ENCODE measurements around the gene RERE.

Gene RERE

GRCh38 chr1:8687538-8687937 is 129.9 kb downstream of the RERE start:
- no peak for DNase-seq (ENCODE audit: low spot score)

DNA sequence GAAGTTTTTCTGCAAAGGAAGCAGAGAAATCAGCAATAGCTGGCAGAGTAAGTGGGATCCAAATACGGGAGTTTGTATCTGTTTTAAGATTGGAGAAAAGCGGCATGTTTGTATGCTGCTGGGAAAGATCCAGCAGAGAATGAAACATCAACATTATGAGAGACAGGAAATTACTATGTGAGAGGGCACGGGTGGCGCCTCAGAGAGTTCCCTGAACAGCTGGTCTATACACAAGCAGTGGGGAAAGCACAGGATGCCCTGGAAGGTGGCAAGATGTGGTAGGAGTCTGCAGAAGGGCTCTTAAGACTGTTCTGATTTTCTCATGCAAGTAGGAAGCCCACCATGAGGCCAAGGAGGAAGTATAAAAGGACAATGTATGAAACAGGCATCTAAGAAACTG is 130.4 kb downstream of the RERE start:
- DNase-seq (ENCODE audit: low spot score) = no peak

- no peak for DNase-seq (ENCODE audit: low spot score)
Observed at GRCh38 chr1:8685463-8685862, 132.0 kb downstream of the RERE start.

GRCh38 chr1:8684590-8684989 is 132.8 kb downstream of the RERE start:
- DNase-seq (ENCODE audit: low spot score) = no peak

DNA sequence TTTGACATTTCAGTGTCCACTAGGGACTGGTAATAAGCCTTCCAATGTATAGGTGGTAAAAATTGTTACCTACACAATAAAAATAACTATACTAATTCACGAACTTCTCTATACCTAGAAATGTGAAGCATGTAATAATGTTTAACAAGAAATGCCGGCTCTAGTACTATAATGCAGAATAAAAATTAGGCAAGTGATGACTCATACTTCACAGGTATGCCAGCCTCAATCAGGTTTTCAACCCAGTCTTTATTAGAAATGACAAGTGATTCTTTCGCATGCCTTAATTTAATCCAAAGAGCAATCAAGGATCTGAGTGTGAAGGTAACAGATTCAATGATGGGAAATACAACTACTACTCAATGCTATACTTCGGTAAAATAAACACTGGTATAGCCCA is 134.9 kb downstream of the RERE start:
- DNase-seq (ENCODE audit: low spot score) = no peak

DNA sequence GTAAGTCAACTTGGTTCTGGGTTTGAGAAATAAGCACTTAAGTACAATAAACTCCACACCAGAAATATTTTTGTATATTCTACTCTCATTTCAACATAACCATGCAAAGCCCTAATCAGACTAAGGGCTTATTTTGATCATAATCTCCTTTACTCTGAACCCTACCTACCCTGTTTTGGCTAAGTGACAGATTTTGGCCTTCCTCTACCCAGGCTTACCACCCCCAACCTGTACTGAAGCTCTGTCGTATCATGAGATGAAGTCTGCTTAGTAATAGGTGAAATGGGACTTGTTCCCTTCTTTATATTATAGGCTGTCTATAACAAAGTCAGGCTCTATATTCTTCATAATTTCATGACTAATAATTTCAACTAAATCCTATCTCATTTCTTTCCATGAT is 135.5 kb downstream of the RERE start:
- no peak for DNase-seq (ENCODE audit: low spot score)

DNA sequence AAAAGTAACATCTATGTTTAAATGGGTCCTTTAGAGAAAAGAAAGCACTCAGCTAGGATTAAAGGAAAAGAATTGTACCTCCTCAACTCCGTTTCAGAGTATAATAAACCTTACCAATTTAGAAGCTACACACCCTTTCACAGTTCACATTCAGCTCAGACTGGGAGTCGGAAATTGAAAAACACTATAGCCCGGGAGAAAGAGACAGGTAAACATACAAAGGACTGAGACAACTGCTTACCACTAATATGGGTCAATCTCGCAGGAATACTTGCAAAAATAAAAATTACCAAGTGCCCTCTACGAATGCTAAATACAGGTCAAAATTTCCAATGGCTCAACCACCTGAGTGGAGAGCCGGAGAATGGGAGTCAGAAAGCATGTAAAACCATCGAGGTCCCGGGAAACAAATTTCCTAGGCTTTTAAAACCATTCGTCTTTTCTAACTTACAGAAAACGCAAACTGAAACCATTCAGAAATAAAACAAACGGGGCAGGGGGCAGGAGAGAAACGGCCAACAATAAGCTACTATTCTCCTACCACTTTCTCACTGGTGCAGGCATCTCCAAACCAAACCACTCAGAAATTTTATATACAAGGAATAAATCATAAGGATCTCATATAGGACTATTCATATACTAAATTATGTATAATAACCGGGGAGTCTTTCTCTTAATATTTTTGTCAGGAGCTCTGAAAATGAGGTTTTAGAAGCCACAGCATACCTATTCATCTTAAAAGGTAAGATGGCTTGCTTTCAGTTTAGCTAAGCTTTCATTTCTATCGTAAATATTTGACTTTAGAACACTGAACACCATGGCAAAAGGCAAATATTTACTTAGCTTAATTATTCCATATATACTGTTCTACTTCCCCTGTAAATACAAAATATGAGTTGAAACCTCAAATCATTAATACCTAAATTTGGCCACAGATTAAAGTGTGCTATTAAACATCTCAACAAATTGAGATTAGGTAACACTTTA is 136.5 kb downstream of the RERE start:
- no peak for DNase-seq (ENCODE audit: low spot score)

DNA sequence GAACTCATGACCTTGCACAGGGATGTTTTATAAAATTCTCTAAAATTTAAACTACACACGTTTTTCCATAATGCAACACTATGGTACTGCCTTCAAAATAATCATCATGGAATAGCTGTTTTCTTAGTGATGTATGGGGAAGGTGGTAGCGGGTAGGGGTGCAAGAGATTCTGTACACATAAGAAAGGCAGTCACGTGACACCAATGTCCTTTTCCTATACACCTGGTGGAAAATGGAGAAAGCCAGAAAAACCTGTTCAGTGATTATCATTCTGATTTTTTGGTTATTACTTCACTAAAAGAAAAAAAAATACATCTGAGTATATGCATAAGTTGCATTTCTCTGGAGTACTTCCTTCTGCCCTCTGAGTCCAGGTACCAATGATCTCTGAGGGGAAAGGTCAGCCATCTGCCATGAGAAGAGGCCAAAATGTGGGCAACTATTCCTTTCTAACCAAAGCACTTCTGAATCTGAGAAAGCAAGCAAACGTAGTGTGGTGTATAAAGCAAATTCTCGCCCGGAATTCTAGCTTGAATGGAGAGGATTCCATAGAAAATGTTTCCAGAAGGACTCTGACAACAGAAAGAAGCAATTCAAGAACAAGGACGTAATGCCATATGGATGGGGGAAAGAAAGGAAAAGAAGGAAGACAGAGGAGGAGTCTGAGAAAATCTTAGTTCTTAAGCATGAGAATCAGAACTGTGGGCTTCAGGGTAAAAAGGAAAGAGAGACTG is 137.3 kb downstream of the RERE start:
- DNase-seq (ENCODE audit: low spot score) = no peak

DNA sequence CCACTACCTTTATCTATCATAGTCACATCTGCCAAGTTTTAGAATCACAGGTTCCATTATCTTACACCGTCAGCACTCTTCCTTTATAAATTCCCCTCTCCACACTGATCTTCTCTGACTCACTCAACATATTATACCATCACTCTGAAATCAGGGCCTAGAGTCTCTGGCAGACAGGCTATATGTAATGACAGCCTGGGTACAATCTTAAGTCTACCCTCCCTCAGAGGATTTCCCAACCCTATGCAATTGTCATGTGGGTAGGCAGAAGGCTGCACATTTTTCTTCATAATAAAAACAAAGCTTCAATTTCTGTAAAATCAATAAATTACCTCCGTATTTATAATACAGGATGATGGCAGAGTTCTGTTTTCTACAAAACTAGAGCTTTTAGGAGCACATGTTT is 138.0 kb downstream of the RERE start:
- no peak for DNase-seq (ENCODE audit: low spot score)

DNA sequence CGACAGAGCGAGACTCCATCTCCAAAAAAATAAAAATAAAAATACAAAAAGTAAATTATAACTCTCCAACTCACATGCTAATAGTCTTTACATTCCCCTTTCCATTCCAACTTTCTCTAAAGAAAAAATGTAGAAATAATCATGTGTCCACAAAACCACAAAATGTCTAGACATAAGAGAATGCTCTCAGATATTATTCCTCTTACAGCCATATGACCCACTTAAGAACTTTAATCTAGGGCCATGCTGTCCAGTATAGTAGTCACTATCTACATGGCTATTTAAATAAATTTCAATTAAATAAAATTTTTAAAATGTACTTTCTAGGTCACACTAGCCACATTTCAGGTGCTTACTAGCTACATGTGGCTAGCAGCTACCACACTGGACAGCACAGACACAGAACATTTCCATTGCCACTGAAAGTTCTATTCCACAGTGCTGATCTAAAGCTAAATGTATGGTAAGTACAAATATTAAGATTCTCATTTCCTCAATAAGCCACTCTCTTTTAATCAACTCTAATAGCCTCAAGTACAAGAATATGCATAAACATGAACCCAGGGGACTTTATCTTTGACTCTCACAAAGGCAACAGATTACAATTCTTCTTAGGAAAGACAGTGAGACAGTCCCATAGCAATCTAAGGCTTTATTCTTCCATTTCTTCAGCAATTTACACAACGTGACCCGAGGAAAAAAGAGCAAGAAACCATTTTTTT is 138.6 kb downstream of the RERE start:
- no peak for DNase-seq (ENCODE audit: low spot score)

- DNase-seq (ENCODE audit: low spot score) = no peak
Observed at GRCh38 chr1:8677782-8678181, 139.7 kb downstream of the RERE start.

- DNase-seq (ENCODE audit: low spot score) = no peak
Observed at GRCh38 chr1:8676813-8677212, 140.6 kb downstream of the RERE start.

DNA sequence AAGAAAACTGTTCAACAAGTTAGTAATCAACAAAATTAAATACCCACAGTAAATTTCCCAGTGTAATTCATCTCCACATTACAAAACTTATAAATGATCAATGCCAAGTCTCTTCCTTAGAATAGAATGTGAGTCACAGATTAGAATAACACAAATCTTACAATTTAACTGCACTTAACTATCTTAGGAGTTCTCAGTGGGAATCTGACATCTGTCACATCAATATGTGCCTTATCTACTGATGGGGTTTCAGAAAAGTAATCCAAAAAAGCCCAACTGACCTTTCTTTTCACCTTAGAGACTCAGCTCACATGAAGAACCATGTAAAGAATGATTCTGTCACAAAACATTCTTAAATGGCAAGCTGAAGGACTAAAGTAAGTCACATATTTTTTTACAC is 141.4 kb downstream of the RERE start:
- DNase-seq (ENCODE audit: low spot score) = no peak

- peak; percentile 16 for DNase-seq (ENCODE audit: low spot score)
Observed at GRCh38 chr1:8674912-8675311, 142.5 kb downstream of the RERE start.

DNA sequence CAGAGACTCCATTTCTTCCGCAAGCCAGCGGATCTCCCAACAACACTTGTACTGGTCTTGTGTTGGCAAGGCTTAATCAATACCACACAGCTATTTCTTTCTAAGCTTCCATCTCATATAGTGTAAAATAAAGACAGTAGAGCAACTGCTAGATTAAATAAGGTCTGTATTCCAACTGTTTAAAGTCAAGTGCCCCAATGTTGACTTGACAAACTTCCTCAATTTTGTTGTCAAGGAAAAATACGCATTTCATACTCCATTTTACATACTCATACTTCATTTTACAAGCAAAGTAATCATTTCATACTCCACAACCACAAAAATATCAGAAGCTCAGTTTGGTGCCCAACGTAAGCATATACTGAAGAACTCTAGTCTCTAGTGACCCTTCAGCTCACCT is 143.0 kb downstream of the RERE start:
- DNase-seq (ENCODE audit: low spot score) = no peak

GRCh38 chr1:8671306-8671917 is 146.0 kb downstream of the RERE start:
- DNase-seq (ENCODE audit: low spot score) = no peak

DNA sequence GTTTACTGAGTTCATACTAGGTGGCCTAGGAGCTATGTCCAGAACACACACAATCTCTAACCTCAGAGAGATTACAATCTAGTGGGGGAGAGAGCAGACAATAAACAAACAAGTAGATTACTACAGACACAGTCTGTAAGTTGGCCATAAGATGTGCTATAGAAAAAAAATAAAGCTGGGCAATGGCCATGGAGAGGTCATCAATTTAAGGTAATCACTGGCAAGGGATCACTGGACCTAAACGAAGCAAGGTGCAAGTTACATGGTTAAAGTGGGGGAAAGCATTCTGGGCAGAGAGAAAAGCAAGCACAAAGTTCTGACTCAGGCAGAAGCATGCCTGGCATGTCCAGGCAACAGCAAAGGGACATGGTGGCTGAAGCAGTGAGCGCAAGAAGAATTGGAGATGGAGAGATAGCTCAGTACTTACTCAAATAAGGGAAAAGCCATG is 147.0 kb downstream of the RERE start:
- DNase-seq (ENCODE audit: low spot score) = no peak

DNA sequence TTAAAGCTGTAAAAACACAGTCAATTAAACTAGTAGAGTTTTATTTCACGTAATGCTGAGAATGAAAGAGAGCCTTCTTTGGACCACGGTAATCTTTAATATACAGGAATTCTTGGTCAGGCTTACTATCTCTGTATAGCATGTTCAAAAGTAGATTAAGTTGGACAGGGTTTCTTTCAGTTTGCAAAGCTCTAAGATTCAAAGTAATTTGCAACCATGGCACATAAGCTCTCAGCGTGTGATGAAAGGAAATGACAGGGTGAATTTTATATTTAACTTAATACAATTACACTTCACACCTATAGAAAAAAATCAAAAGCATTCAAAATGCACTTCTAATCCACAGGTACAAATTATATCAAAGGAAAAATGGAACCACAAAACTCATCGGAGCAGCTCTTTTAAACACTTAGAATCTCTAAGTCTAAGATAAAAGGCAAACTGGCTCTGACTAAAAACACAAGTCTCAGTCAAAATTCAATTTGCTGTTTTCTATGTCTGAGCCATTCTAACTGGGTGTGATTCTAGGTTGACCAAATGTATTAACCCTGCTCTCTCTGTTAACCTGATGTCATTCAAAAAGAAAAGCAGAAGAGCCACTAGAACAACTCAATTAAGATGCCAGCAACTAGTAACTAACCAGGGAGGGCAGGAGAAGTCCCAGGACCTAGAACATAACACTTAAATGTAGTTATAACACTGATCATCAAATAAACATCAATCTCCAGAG is 147.7 kb downstream of the RERE start:
- no peak for DNase-seq (ENCODE audit: low spot score)

GRCh38 chr1:8667869-8668594 is 149.4 kb downstream of the RERE start:
- DNase-seq (ENCODE audit: low spot score) = no peak

DNA sequence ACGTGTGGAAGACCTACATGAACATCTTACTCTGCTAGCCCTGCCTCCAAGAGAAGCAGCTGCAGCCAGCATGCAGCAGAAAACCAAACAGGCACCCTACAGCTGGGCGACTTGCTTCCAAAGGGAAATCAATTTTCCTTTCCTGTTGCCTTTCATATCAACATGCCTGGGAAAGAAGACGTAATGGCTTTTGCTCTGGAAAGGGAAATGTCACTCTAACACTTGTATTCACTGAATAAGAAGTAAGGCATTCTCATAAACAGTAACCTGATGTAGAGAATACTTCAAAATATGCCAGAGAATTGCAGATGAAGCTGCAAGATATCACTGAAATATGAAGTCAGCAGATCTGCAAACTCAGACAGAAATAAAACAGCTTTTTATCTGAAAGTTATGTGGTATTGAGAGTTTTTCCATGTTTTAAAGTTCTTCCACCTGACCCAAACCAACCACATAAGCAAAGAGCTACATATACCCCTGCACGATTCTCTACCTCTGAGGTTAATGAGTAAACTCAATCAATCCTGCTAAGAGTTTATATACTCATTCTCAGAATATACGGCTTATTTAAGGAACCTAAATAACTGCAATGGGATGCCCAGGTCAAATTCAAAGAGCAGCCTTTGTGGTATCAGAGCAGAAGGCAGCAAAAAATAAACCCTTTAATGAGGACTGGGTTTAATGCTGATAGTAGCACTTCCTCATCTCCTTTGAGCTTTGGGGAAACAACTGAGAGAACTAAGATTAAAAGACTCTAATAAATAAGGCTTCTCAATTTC is 150.9 kb downstream of the RERE start:
- no peak for DNase-seq (ENCODE audit: low spot score)

Data from RKO (cell line).